Activated CD8-positive, alpha-beta T cell treated with anti-CD3 and anti-CD28 coated beads for 36 hours (primary cell): ENCODE results near the gene RBPMS2. TPM values are rescaled to one million over a fixed set of nuclear protein-coding genes. Genes with fewer than 3 reads are reported as not detected.

Experiments
- ATAC-seq: fragments of 200-7000 bp; cut with Tn5 transposase; one replicate; pipeline ENCODE4 v1.10.0; 2021; ENCODE audit warnings: mild to moderate bottlenecking, moderate library complexity
- CTCF ChIA-PET: fragments of 350-600 bp; sonication (Branson Sonifier 250); formaldehyde crosslinking; loops from one replicate; lab custom pipeline; 2021; ENCODE audit warnings: antibody characterized with exemption; lab: Charles Lee
- POLR2A ChIA-PET: fragments of 350-600 bp; sonication (Branson Sonifier 250); formaldehyde crosslinking; loops from one replicate; lab custom pipeline; 2021; ENCODE audit warnings: antibody characterized with exemption; lab: Charles Lee
- DNase-seq: peaks from one replicate; pipeline ENCODE4 v3.0.0-alpha.2; 2020
- H3K27ac Mint-ChIP-seq: one replicate; pipeline ENCODE4 v1.8.0; 2021; ENCODE audit warnings: mild to moderate bottlenecking, mixed read lengths
- H3K27me3 Mint-ChIP-seq: one replicate; pipeline ENCODE4 v1.8.0; 2021; ENCODE audit warnings: mixed read lengths
- H3K36me3 Mint-ChIP-seq: one replicate; pipeline ENCODE4 v1.8.0; 2021; ENCODE audit warnings: low read depth, mixed read lengths
- H3K4me1 Mint-ChIP-seq: one replicate; pipeline ENCODE4 v1.8.0; 2021; ENCODE audit warnings: low read depth, mixed read lengths
- H3K4me3 Mint-ChIP-seq: one replicate; pipeline ENCODE4 v1.8.0; 2021; ENCODE audit warnings: mild to moderate bottlenecking, moderate library complexity, mixed read lengths
- H3K9me3 Mint-ChIP-seq: one replicate; pipeline ENCODE4 v1.8.0; 2021; ENCODE audit warnings: mixed read lengths
- CTCF ChIP-seq: fragments of 200-600 bp; IDR thresholded peaks from one replicate; pipeline ENCODE4 v1.8.0; 2022; ENCODE audit warnings: antibody characterized with exemption, mild to moderate bottlenecking
- intact Hi-C: fragments of 100-400 bp; cut with micrococcal nuclease; formaldehyde crosslinking; loops from one replicate; pipeline ENCODE4 v1.10.0; 2022
- total RNA-seq, 2 experiments: library from RNA; stranded (reverse); gene quantifications; one replicate each; pipeline ENCODE4 v1.2.3, GENCODE V29; 2021

Gene RBPMS2
- total RNA-seq, 2 experiments from 2014 or later = not detected

- ATAC-seq = no peak
- ChIA-PET CTCF (interaction anchor here (1.0 to 1.7 kb wide), 3 partner anchors 15 to 97 kb away, joined by 3 to 4 read pairs (median 3); no protein-coding TSS in a partner anchor), POLR2A (interaction anchor here (0.8 to 1.5 kb wide), 2 partner anchors 12 to 14 kb away, joined by 3 to 5 read pairs; no protein-coding TSS in a partner anchor)
- intact Hi-C loops = no loop called here
- Mint-ChIP-seq H3K9me3 (no peaks in the 10 kb centered on the region), H3K36me3 (no peaks in the 10 kb centered on the region), H3K4me3 (no peak overlapping the region), H3K27me3 (no peaks in the 10 kb centered on the region), H3K4me1 (peaks cover 9% of the 10 kb centered on the region), H3K27ac (no peak overlapping the region)
- DNase-seq = no peak
- no peak for TF ChIP-seq CTCF
Observed at GRCh38 chr15:64712353-64712752, 63.0 kb downstream of the RBPMS2 start.

GRCh38 chr15:64710676-64711428 is 64.5 kb downstream of the RBPMS2 start:
- CTCF ChIA-PET = interaction anchor here (0.8 to 1.8 kb wide), 3 partner anchors 13 to 20 kb away, joined by 3 to 4 read pairs (median 3); no protein-coding TSS in a partner anchor

GRCh38 chr15:64706011-64706911 is 69.1 kb downstream of the RBPMS2 start:
- Mint-ChIP-seq H3K4me1 (peaks cover 19% of the 10 kb centered on the region), H3K36me3 (no peaks in the 10 kb centered on the region), H3K27ac (no peak overlapping the region), H3K27me3 (no peaks in the 10 kb centered on the region), H3K4me3 (no peak overlapping the region), H3K9me3 (no peaks in the 10 kb centered on the region)
- ATAC-seq = no peak
- CTCF ChIA-PET = interaction anchor here (1.9 to 2.9 kb wide), 5 partner anchors 12 to 26 kb away, joined by 5 to 17 read pairs (median 9); no protein-coding TSS in a partner anchor
- DNase-seq = no peak
- intact Hi-C loops = no loop called here
- no peak for TF ChIP-seq CTCF
- POLR2A ChIA-PET = interaction anchor here (1.3 kb wide), 1 partner anchor 14 kb away, joined by 3 read pairs; no protein-coding TSS in a partner anchor

More at GRCh38 chr15:64710676-64711428, 64.5 kb downstream of the RBPMS2 start:
- H3K36me3 Mint-ChIP-seq = no peaks in the 10 kb centered on the region
- peaks cover 3% of the 10 kb centered on the region for H3K4me1 Mint-ChIP-seq
- intact Hi-C loops = no loop called here
- H3K27ac Mint-ChIP-seq = no peak overlapping the region
- no peak overlapping the region for H3K4me3 Mint-ChIP-seq
- POLR2A ChIA-PET = interaction anchor here (0.5 kb wide), 1 partner anchor 1090 kb away, joined by 3 read pairs; no protein-coding TSS in a partner anchor
- DNase-seq = no peak
- TF ChIP-seq CTCF = no peak
- ATAC-seq = peak; percentile 42
- H3K9me3 Mint-ChIP-seq = no peaks in the 10 kb centered on the region
- no peaks in the 10 kb centered on the region for H3K27me3 Mint-ChIP-seq

GRCh38 chr15:64705006-64705405 is 70.4 kb downstream of the RBPMS2 start:
- Mint-ChIP-seq H3K9me3 (no peaks in the 10 kb centered on the region), H3K36me3 (peaks cover 7% of the 10 kb centered on the region), H3K4me3 (no peak overlapping the region), H3K27ac (no peak overlapping the region), H3K27me3 (no peaks in the 10 kb centered on the region), H3K4me1 (peaks cover 28% of the 10 kb centered on the region)
- DNase-seq (no peak), ATAC-seq (no peak)
- POLR2A ChIA-PET = interaction anchor here (1.2 to 1.6 kb wide), 2 partner anchors 9 to 121 kb away, joined by 3 to 4 read pairs; partner anchors contain the start of gene PIF1
- CTCF ChIA-PET = interaction anchor here (1.6 to 2.9 kb wide), 5 partner anchors 10 to 106 kb away, joined by 4 to 17 read pairs (median 7); no protein-coding TSS in a partner anchor
- no peak for TF ChIP-seq CTCF
- intact Hi-C loops = no loop called here
